OCI-LY3 (cell line): ENCODE measurements around the gene APOB.

Experiments used
- H2AFZ ChIP-seq: fragments of 200-600, 300-600 bp; shearing (Covaris generic); 2 replicates; pipeline ENCODE4 v1.6.0; 2014; ENCODE audit warnings: antibody characterized with exemption, low read depth, low read length
- H3K27ac ChIP-seq: fragments of 200-600, 300-600 bp; sonication (generic); 2 replicates; pipeline ENCODE4 v1.5.1; 2014; ENCODE audit warnings: mild to moderate bottlenecking, low read length, moderate library complexity, mixed read lengths
- H3K27me3 ChIP-seq: fragments of 200-600, 300-600 bp; sonication (generic); 2 replicates; pipeline ENCODE4 v1.6.1; 2014; ENCODE audit warnings: low read depth, low read length, mixed read lengths
- H3K36me3 ChIP-seq: fragments of 200-600, 300-600 bp; sonication (generic); replicated peaks from 2 replicates; pipeline ENCODE3; 2014; ENCODE audit warnings: low read depth, low read length, mixed read lengths
- H3K4me1 ChIP-seq: fragments of 300-600, 200-600 bp; sonication (generic); 2 replicates; pipeline ENCODE4 v1.6.1; 2014; ENCODE audit warnings: low read length, mixed read lengths
- H3K4me2 ChIP-seq: fragments of 200-600, 300-600 bp; sonication (generic); 2 replicates; pipeline ENCODE4 v1.6.1; 2014; ENCODE audit warnings: low read length, mixed read lengths
- H3K4me3 ChIP-seq: fragments of 300-600, 200-600 bp; sonication (generic); 2 replicates; pipeline ENCODE4 v1.5.1; 2014; ENCODE audit warnings: antibody characterized with exemption, mild to moderate bottlenecking, low read length, moderate library complexity
- H3K79me2 ChIP-seq: fragments of 300-600, 200-600 bp; shearing (Covaris generic); 2 replicates; pipeline ENCODE4 v1.6.1; 2014; ENCODE audit warnings: mild to moderate bottlenecking, low read length, mixed read lengths
- H3K9ac ChIP-seq: fragments of 300-600, 200-600 bp; shearing (Covaris generic); 2 replicates; pipeline ENCODE4 v1.6.0; 2014; ENCODE audit warnings: mild to moderate bottlenecking, low read length, moderate library complexity
- H3K9me3 ChIP-seq: fragments of 200-600, 300-600 bp; shearing (Covaris generic); 2 replicates; pipeline ENCODE4 v1.6.1; 2014; ENCODE audit warnings: low read length, mixed read lengths; ENCODE audit not compliant: insufficient read depth
- H4K20me1 ChIP-seq: fragments of 200-600, 300-600 bp; sonication (generic); 2 replicates; pipeline ENCODE4 v1.6.1; 2016; ENCODE audit warnings: low read length, mixed read lengths; ENCODE audit not compliant: insufficient read depth
- CTCF ChIP-seq: fragments of 200-600, 300-600 bp; sonication (generic); IDR thresholded peaks from 2 replicates; pipeline ENCODE4 v1.5.1; 2014; ENCODE audit warnings: antibody characterized with exemption, low read length, low read depth
- EZH2phosphoT487 ChIP-seq: fragments of 200-600 bp; shearing (Covaris generic); IDR thresholded peaks from 2 replicates; pipeline ENCODE4 v1.6.1; 2018; ENCODE audit warnings: antibody characterized with exemption, mixed run types, low read depth

The APOB gene

DNA sequence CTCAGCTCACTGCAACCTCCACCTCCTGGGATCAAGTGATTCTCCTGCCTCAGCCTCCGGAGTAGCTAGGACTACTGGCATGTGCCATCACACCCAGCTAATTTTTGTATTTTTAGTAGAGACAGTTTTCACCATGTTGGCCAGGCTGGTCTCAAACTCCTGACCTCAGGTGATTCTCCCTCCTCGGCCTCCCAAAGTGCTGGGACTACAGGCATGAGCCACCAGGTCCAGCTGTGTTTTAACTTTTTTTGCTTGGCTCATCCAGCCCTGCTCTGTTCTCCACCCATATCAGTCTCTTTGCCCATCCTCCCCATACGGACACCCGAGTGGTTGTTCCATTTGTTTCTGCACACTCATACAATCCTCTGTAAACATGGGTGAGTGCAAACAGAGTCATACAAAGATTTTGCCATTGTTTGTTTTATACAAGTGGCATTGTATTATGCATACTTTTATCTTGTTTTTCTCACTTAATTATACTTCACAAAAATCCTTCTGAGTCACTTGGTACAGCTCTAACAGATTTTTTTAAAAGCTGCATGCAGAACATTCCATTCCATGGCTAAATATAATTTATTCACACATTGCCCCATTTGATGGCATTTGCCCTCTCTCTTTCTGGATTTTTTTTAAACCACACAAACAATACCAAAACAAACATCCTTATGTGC, 5.3 kb downstream of the APOB start:
- Histone ChIP-seq H3K27me3 (peaks cover 13% of the 10 kb centered on the region; the same call in 1 of the 2 replicates), H3K9ac (no peak overlapping the region), H3K4me2 (no peak overlapping the region), H3K4me1 (0 out of 2 replicates have a peak, but pooled peaks cover 3% of the 10 kb centered on the region), H3K27ac (no peak overlapping the region), H3K79me2 (no peaks in the 10 kb centered on the region), H2AFZ (no peak overlapping the region), H3K36me3 (no peaks in the 10 kb centered on the region), H3K9me3 (no peaks in the 10 kb centered on the region), H3K4me3 (no peak overlapping the region), H4K20me1 (no peaks in the 10 kb centered on the region)
- TF ChIP-seq EZH2phosphoT487: no peak

DNA sequence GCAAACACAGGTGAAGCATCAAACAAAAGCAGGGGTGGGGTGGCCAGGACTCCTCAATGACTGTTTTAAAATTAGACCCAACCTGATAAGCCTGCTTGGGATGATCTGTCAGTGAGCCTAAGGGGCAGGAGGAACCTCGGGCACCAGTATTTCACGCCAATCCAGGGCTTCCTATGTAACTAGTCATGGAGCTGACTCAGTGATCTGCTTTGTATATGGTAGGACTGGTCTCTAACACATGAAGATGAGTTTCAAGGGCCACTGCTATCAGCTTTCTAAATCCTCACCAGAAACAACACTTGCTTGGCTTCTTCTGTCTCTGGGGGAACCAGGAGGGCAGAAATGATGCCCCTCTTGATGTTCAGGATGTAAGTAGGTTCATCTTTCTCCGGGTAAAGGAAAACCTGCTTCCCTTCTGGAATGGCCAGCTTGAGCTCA, 6.2 kb downstream of the APOB start:
- H3K4me2 ChIP-seq: no peak overlapping the region
- no peaks in the 10 kb centered on the region for H3K4me1 ChIP-seq
- no peaks in the 10 kb centered on the region for H3K36me3 ChIP-seq
- H3K27ac ChIP-seq: no peak overlapping the region
- TF ChIP-seq CTCF (no peak), EZH2phosphoT487 (no peak)
- no peaks in the 10 kb centered on the region for H4K20me1 ChIP-seq
- no peak overlapping the region for H3K9ac ChIP-seq
- H3K9me3 ChIP-seq: no peaks in the 10 kb centered on the region
- peaks cover 13% of the 10 kb centered on the region; the same call in 1 of the 2 replicates for H3K27me3 ChIP-seq
- H2AFZ ChIP-seq: no peak overlapping the region
- H3K79me2 ChIP-seq: no peaks in the 10 kb centered on the region
- no peak overlapping the region for H3K4me3 ChIP-seq

GRCh38 chr2:21036708-21037670, 6.9 kb downstream of the APOB start:
- H4K20me1 ChIP-seq: no peaks in the 10 kb centered on the region
- no peaks in the 10 kb centered on the region for H3K36me3 ChIP-seq
- H3K27ac ChIP-seq: no peak overlapping the region
- no peaks in the 10 kb centered on the region for H3K79me2 ChIP-seq
- H3K4me1 ChIP-seq: no peaks in the 10 kb centered on the region
- no peak overlapping the region for H3K9ac ChIP-seq
- no peak overlapping the region for H3K4me3 ChIP-seq
- H3K27me3 ChIP-seq: peaks cover 13% of the 10 kb centered on the region; the same call in 1 of the 2 replicates
- TF ChIP-seq CTCF: no peak
- TF ChIP-seq EZH2phosphoT487: no peak
- no peaks in the 10 kb centered on the region for H3K9me3 ChIP-seq
- H2AFZ ChIP-seq: no peak overlapping the region
- H3K4me2 ChIP-seq: no peak overlapping the region

DNA sequence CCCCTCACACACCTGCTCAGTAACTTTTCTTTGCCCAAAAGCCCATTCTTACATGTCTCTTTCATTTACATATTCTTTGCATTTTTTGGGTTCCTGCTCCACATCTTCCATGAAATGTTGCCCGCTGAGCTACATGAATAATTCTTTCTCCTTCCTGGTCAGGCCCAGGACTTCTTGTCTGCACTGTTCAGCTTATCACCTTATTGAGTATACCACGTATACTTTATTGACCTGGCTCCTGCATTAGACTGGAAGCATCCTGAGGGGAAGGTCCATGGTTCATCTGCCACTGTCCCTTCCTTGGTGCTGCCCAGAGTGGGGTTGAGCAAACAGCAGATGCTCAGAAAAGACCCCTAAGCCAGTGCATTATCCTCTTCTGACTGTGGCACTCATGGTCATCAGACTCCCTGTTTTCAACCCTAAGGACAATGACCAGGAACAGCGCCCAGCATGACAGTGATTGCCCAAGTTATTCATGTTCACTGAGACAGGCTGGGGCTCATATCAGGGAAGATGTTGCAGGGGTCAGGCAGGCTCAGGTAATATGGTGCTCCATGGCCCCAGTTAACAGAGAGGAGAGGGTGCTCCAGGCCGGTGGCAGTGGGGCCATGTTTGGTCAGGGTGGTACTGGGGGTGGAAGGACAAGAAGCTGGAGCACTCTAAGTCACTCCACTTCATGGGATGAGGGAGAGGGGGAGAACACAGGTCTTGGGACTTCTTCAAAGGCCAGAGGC, 7.7 kb downstream of the APOB start:
- H3K9ac ChIP-seq: no peak overlapping the region
- no peaks in the 10 kb centered on the region for H3K79me2 ChIP-seq
- H3K27ac ChIP-seq: no peak overlapping the region
- H2AFZ ChIP-seq: no peak overlapping the region
- H3K27me3 ChIP-seq: peaks cover 13% of the 10 kb centered on the region; the same call in 1 of the 2 replicates
- no peak overlapping the region for H3K4me3 ChIP-seq
- no peak overlapping the region for H3K4me2 ChIP-seq
- H4K20me1 ChIP-seq: no peaks in the 10 kb centered on the region
- H3K9me3 ChIP-seq: no peaks in the 10 kb centered on the region
- TF ChIP-seq CTCF (no peak), EZH2phosphoT487 (no peak)
- no peaks in the 10 kb centered on the region for H3K36me3 ChIP-seq
- H3K4me1 ChIP-seq: no peaks in the 10 kb centered on the region
